IMR-90 (cell line): ENCODE data around the gene DCLK1. TPM values are rescaled to one million over a fixed set of nuclear protein-coding genes. Genes with fewer than 3 reads are reported as not detected.

ENCODE experiments used
- ATAC-seq: fragments of 200-7000 bp; cut with Tn5 transposase; 2 replicates; pipeline ENCODE4 v1.9.1; 2020; ENCODE audit warnings: low read depth, mild to moderate bottlenecking, moderate library complexity
- BruUV-seq: library from RNA; stranded (reverse); fragments of 400-500 nt; replicated peaks from 2 replicates; lab custom pipeline; 2021; lab: Mats Ljungman, UMichigan
- CTCF ChIA-PET: fragments of 300-600 bp; formaldehyde crosslinking; extraction: SDS; loops from one replicate; lab custom pipeline; 2021; ENCODE audit warnings: antibody characterized with exemption; lab: Yijun Ruan, JAX
- POLR2A ChIA-PET: fragments of 300-600 bp; sonication (Branson Sonifier 250); formaldehyde crosslinking; loops from one replicate; lab custom pipeline; 2022; ENCODE audit warnings: antibody characterized with exemption; ENCODE audit not compliant: unreplicated experiment; lab: Charles Lee
- DNase-seq: peaks from one replicate; pipeline ENCODE4 v3.0.0; 2013
- H2AFZ ChIP-seq: replicated peaks from 2 replicates; pipeline ENCODE3; 2013; ENCODE audit warnings: low read length, mild to moderate bottlenecking; ENCODE audit not compliant: poor library complexity
- H2AK5ac ChIP-seq: 2 replicates; pipeline ENCODE4 v1.6.1; 2013; ENCODE audit warnings: low read depth, low read length, inconsistent platforms
- H2AK9ac ChIP-seq: replicated peaks from 2 replicates; pipeline ENCODE3; 2013; ENCODE audit warnings: mild to moderate bottlenecking, low read depth, low read length, moderate library complexity; ENCODE audit not compliant: poor library complexity
- H2BK120ac ChIP-seq: 2 replicates; pipeline ENCODE4 v1.6.1; 2013; ENCODE audit warnings: low read depth, low read length, inconsistent platforms
- H2BK15ac ChIP-seq: 3 replicates; pipeline ENCODE4 v1.6.1; 2013; ENCODE audit warnings: low read depth, low read length, inconsistent platforms
- H2BK20ac ChIP-seq: 2 replicates; pipeline ENCODE4 v1.6.1; 2013; ENCODE audit warnings: low read depth, mild to moderate bottlenecking, inconsistent platforms, low read length, moderate library complexity
- H2BK5ac ChIP-seq: 2 replicates; pipeline ENCODE4 v1.6.1; 2013; ENCODE audit warnings: mild to moderate bottlenecking, low read depth, low read length, inconsistent platforms; ENCODE audit not compliant: poor library complexity, severe bottlenecking
- H3K14ac ChIP-seq: replicated peaks from 2 replicates; pipeline ENCODE4 v1.6.1; 2013; ENCODE audit warnings: low read depth, low read length, inconsistent platforms
- H3K18ac ChIP-seq: 2 replicates; pipeline ENCODE4 v1.6.1; 2013; ENCODE audit warnings: low read depth, low read length, control low read depth
- H3K23ac ChIP-seq: 2 replicates; pipeline ENCODE4 v1.6.1; 2013; ENCODE audit warnings: low read depth, low read length, inconsistent platforms
- H3K27ac ChIP-seq: 2 replicates; pipeline ENCODE4 v1.5.1; 2013; ENCODE audit warnings: mild to moderate bottlenecking, control low read depth, low read length; ENCODE audit not compliant: insufficient read depth
- H3K27me3 ChIP-seq: 2 replicates; pipeline ENCODE4 v1.6.1; 2013; ENCODE audit warnings: low read length; ENCODE audit not compliant: control insufficient read depth, insufficient read depth
- H3K36me3 ChIP-seq: 2 replicates; pipeline ENCODE4 v1.6.1; 2013; ENCODE audit warnings: low read length, mixed read lengths; ENCODE audit not compliant: control insufficient read depth, insufficient read depth
- H3K4ac ChIP-seq: 2 replicates; pipeline ENCODE4 v1.6.1; 2013; ENCODE audit warnings: low read depth, low read length, inconsistent platforms
- H3K4me1 ChIP-seq: 2 replicates; pipeline ENCODE4 v1.6.1; 2013; ENCODE audit warnings: low read length, mixed read lengths; ENCODE audit not compliant: control insufficient read depth, insufficient read depth
- H3K4me2 ChIP-seq: 2 replicates; pipeline ENCODE4 v1.6.1; 2013; ENCODE audit warnings: low read depth, mild to moderate bottlenecking, control low read depth, low read length, moderate library complexity
- H3K4me3 ChIP-seq: 2 replicates; pipeline ENCODE4 v1.5.1; 2013; ENCODE audit warnings: low read depth, mild to moderate bottlenecking, control low read depth, low read length, moderate library complexity; ENCODE audit not compliant: insufficient read depth
- H3K56ac ChIP-seq: 2 replicates; pipeline ENCODE4 v1.6.1; 2013; ENCODE audit warnings: low read length, inconsistent platforms; ENCODE audit not compliant: insufficient read depth; ENCODE audit errors: extremely low read depth
- H3K79me1 ChIP-seq, 2 experiments: 2 replicates each; pipeline ENCODE4 v1.6.1; 2013; ENCODE audit warnings: low read length in 2 of 2, inconsistent platforms in 1 of 2, low read depth in 1 of 2
- H3K9ac ChIP-seq: 2 replicates; pipeline ENCODE4 v1.6.1; 2013; ENCODE audit warnings: low read depth, low read length, control low read depth
- H3K9me1 ChIP-seq: 2 replicates; pipeline ENCODE4 v1.6.1; 2013; ENCODE audit warnings: low read length, inconsistent platforms; ENCODE audit not compliant: insufficient read depth
- H3K9me3 ChIP-seq: 2 replicates; pipeline ENCODE4 v1.6.1; 2013; ENCODE audit warnings: low read length; ENCODE audit not compliant: control insufficient read depth, insufficient read depth
- H4K20me1 ChIP-seq: 2 replicates; pipeline ENCODE4 v1.6.1; 2013; ENCODE audit warnings: low read length, inconsistent platforms; ENCODE audit not compliant: insufficient read depth
- H4K5ac ChIP-seq: 2 replicates; pipeline ENCODE4 v1.6.1; 2013; ENCODE audit warnings: mild to moderate bottlenecking, low read depth, low read length, control low read depth
- H4K8ac ChIP-seq, 2 experiments: 2 replicates each; pipeline ENCODE4 v1.6.1; 2013; ENCODE audit warnings: low read depth in 2 of 2, low read length in 2 of 2, control low read depth in 1 of 2, inconsistent platforms in 1 of 2
- H4K91ac ChIP-seq: 2 replicates; pipeline ENCODE4 v1.6.1; 2013; ENCODE audit warnings: low read depth, low read length, inconsistent platforms; ENCODE audit not compliant: insufficient read depth
- BHLHE40 ChIP-seq: fragments of 150-350 bp; IDR thresholded peaks from 2 replicates; pipeline ENCODE4 v1.6.1; 2016; ENCODE audit warnings: mild to moderate bottlenecking, low read depth, low read length
- CHD1 ChIP-seq: IDR thresholded peaks from 2 replicates; pipeline ENCODE4 v1.6.1; 2012; ENCODE audit warnings: low read depth, low read length, improper control_type of control experiment
- ELK1 ChIP-seq: fragments of 150-350 bp; IDR thresholded peaks from 2 replicates; pipeline ENCODE4 v1.6.1; 2016; ENCODE audit warnings: low read depth, mild to moderate bottlenecking, low read length, moderate library complexity, borderline replicate concordance
- FOS ChIP-seq: fragments of 150-350 bp; IDR thresholded peaks from 2 replicates; pipeline ENCODE4 v1.6.1; 2016; ENCODE audit warnings: low read depth, low read length
- MAFK ChIP-seq: IDR thresholded peaks from 2 replicates; pipeline ENCODE4 v1.6.1; 2012; ENCODE audit warnings: low read depth, low read length, improper control_type of control experiment
- MAZ ChIP-seq: IDR thresholded peaks from 2 replicates; pipeline ENCODE4 v1.6.1; 2012; ENCODE audit warnings: low read depth, mild to moderate bottlenecking, low read length, improper control_type of control experiment, moderate library complexity, borderline replicate concordance
- MXI1 ChIP-seq: IDR thresholded peaks from 2 replicates; pipeline ENCODE4 v1.6.1; 2012; ENCODE audit warnings: low read depth, mild to moderate bottlenecking, low read length, moderate library complexity, borderline replicate concordance
- NFE2L2 ChIP-seq: fragments of 150-350 bp; IDR thresholded peaks from 2 replicates; pipeline ENCODE4 v1.6.1; 2016; ENCODE audit warnings: low read depth, mild to moderate bottlenecking, low read length
- RAD21 ChIP-seq: IDR thresholded peaks from 2 replicates; pipeline ENCODE4 v1.6.1; 2012; ENCODE audit warnings: low read length, improper control_type of control experiment
- RCOR1 ChIP-seq: IDR thresholded peaks from 2 replicates; pipeline ENCODE4 v1.6.1; 2012; ENCODE audit warnings: mild to moderate bottlenecking, low read length, improper control_type of control experiment; ENCODE audit not compliant: insufficient replicate concordance
- SMC3 ChIP-seq: fragments of 150-350 bp; IDR thresholded peaks from 2 replicates; pipeline ENCODE4 v1.6.1; 2016; ENCODE audit warnings: low read depth, mild to moderate bottlenecking, antibody characterized with exemption, low read length, moderate library complexity
- USF2 ChIP-seq: fragments of 150-350 bp; IDR thresholded peaks from 2 replicates; pipeline ENCODE4 v1.6.1; 2017; ENCODE audit warnings: mild to moderate bottlenecking, antibody characterized with exemption, low read length, low read depth
- WGBS, 2 experiments: methylation state at CpG; one replicate each; pipeline versions ENCODE4 v1.1.5 to v1.1.7; 2013; ENCODE audit warnings: missing lambda C conversion rate in 2 of 2; ENCODE audit not compliant: insufficient read length in 1 of 2; ENCODE audit errors: extremely low coverage in 2 of 2; 5-methylcytosine and 5-hydroxymethylcytosine counted together
- dilution Hi-C: fragments of 300-500 bp; cut with HindIII; formaldehyde crosslinking; loops from one replicate; pipeline ENCODE4 v1.14.3; 2018; ENCODE audit warnings: low sequenced_read_pairs; ENCODE audit not compliant: unreplicated experiment
- in situ Hi-C: fragments of 300-500 bp; cut with MboI; formaldehyde crosslinking; loops from 3 replicates; pipeline ENCODE4 v1.14.3; 2019; ENCODE audit warnings: low sequenced_read_pairs, inconsistent platforms, mixed read lengths
- intact Hi-C: fragments of 100-400 bp; cut with micrococcal nuclease; formaldehyde crosslinking; loops from 2 replicates; pipeline ENCODE4 v1.10.0; 2022
- polyA plus RNA-seq, 3 experiments: library from polyadenylated mRNA; depleted of rRNA; stranded (reverse); fragments of >200 nt; gene quantifications; 2 replicates each; pipeline ENCODE4 v1.2.3, GENCODE V29; 2012; ENCODE audit warnings: low replicate concordance in 1 of 3
- total RNA-seq: library from RNA; depleted of rRNA; stranded (reverse); fragments of >200 nt; gene quantifications from 2 replicates; pipeline ENCODE4 v1.2.3, GENCODE V29; 2012

The DCLK1 gene
- total and polyA plus RNA-seq, 2 of the 4 experiments (the other 2 are of a cell fraction) = under 0.01 to 0.02 TPM

GRCh38 chr13:36038785-36039555 is 92.2 kb downstream of the DCLK1 start:
- Histone ChIP-seq H3K4ac (no peak overlapping the region), H4K91ac (no peak overlapping the region), H4K20me1 (no peaks in the 10 kb centered on the region), H2AK9ac (no peak overlapping the region), H2BK20ac (no peak overlapping the region), H2AK5ac (no peak overlapping the region), H3K9me1 (no peaks in the 10 kb centered on the region), H3K14ac (no peak overlapping the region), H4K5ac (no peak overlapping the region), H3K9me3 (no peaks in the 10 kb centered on the region), H3K18ac (no peak overlapping the region), H3K9ac (no peak overlapping the region), H2BK120ac (no peak overlapping the region), H3K56ac (no peak overlapping the region), H3K4me2 (no peak overlapping the region), H3K4me3 (no peak overlapping the region), H3K36me3 (no peaks in the 10 kb centered on the region), H3K79me1 (no peaks in the 10 kb centered on the region), H4K8ac (no peak overlapping the region), H3K27ac (no peak overlapping the region), H3K23ac (no peak overlapping the region), H3K4me1 (no peaks in the 10 kb centered on the region), H2BK5ac (no peak overlapping the region), H2BK15ac (no peak overlapping the region), H3K27me3 (no peaks in the 10 kb centered on the region), H2AFZ (no peak overlapping the region)
- intact Hi-C loops (no loop called here), dilution Hi-C loops (no loop called here), in situ Hi-C loops (loop anchor here (10.0 kb wide), 1 partner anchor 56 kb away; no protein-coding TSS in a partner anchor)
- ChIA-PET CTCF (interaction anchor here (0.7 kb wide), 1 partner anchor 14 kb away, joined by 3 read pairs; no protein-coding TSS in a partner anchor), POLR2A (no interaction called here)
- TF ChIP-seq RCOR1 (no peak), MAFK (no peak), NFE2L2 (no peak), MAZ (no peak), CHD1 (no peak), USF2 (no peak), FOS (no peak), ELK1 (no peak), SMC3 (no peak), MXI1 (no peak), BHLHE40 (no peak), RAD21 (no peak)
- no CpG with 5 or more reads among the region's 4 CpGs for WGBS, 2 experiments
- ATAC-seq (no peak), DNase-seq (no peak)
- BruUV-seq = no TSS peak
